Astrocyte of the cerebellum (primary cell): ENCODE results near the gene EEF1E1.
A peak's percentile ranks its signal among the peaks of the same experiment; 100 is the strongest.

Experiments
- DNase-seq: peaks from one replicate; pipeline ENCODE4 v3.0.0-alpha.2; 2011; ENCODE audit warnings: low read depth
- H3K4me3 ChIP-seq: 2 replicates; pipeline ENCODE4 v1.5.1; 2011; ENCODE audit warnings: mild to moderate bottlenecking, low read depth, low read length, moderate library complexity
- in situ Hi-C: cut with HindIII; loops from 2 replicates; pipeline ENCODE4 v1.10.0; 2017; ENCODE audit warnings: low sequenced_read_pairs
- TF ChIP-seq, protein P1 (sequence below): IDR thresholded peaks from 2 replicates; pipeline ENCODE4 v1.5.1; 2012; ENCODE audit warnings: low read length, low read depth, moderate library complexity, mild to moderate bottlenecking; ENCODE audit errors: missing control alignments

EEF1E1 gene

DNA sequence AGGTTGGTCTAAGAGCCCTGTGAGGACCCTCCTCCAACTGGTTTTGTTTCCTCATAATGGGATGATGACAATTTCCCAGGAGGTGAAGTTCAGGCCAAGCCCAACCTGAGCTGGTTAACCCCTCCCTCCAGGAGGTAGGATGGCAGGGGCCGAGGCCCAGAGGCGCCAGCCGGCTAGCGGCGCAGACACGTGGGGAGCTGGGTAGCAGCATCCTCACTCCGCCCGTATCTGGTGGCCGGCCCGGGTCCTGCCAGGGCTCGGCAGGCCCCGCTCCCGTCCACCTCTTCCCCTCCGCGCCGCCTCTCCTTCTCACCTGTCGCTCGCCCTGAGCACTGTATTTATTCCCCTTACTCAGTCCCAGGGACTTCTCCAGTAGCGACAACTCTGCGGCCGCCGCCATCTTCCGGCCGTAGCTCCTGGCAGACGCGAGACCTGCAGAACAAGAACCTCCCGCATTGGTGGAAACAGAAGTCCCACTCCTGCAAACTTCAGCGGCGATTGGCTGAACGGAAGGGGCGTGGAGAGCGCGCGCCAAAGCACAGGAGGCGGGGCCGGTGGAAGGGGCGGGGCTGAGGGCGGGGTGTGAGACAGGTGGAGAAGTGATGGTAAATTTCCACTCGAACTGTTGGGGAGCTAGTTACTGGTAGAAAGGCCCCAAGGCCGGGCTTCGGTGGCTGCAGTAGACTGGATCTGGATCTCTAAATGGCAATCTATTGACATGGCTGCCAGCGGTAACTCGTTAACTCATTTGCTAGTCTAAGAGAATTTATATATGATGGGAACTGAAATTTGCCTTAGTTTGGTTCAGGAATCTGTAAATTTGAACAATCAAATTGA lies at the start of gene EEF1E1:
TSS of gene EEF1E1 (minus strand) at position 427 of the 837 bp plus-strand sequence. CDS start at position 400, 27 bp downstream.
- peak within 1 kb of the TSS; percentile 94 for H3K4me3 ChIP-seq
- in situ Hi-C loops: no loop called here
- TF ChIP-seq, protein P1, sequence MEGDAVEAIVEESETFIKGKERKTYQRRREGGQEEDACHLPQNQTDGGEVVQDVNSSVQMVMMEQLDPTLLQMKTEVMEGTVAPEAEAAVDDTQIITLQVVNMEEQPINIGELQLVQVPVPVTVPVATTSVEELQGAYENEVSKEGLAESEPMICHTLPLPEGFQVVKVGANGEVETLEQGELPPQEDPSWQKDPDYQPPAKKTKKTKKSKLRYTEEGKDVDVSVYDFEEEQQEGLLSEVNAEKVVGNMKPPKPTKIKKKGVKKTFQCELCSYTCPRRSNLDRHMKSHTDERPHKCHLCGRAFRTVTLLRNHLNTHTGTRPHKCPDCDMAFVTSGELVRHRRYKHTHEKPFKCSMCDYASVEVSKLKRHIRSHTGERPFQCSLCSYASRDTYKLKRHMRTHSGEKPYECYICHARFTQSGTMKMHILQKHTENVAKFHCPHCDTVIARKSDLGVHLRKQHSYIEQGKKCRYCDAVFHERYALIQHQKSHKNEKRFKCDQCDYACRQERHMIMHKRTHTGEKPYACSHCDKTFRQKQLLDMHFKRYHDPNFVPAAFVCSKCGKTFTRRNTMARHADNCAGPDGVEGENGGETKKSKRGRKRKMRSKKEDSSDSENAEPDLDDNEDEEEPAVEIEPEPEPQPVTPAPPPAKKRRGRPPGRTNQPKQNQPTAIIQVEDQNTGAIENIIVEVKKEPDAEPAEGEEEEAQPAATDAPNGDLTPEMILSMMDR: no peak
- DNase-seq: peak; percentile 86

DNA sequence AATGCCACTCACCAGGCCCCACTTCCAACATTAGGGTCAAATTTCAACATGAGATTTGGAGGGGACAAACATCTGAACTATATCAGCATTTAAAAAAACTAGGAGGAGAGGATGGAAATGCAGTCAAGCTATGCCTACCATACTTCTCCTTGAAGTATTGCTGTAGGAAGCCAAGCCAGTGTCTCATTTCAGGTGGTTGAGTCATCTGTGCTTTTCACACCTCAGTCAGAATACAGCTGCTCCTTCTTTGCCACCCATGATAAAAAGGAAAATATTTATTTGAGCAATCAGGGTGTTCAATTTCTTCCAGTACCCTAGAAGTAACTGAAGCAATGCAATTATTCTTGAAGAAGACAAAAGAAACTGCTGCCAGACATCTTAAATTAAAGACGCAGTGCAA lies 47.0 kb upstream of the EEF1E1 start:
- in situ Hi-C loops: no loop called here
- no peak for DNase-seq
- no peak overlapping the region for H3K4me3 ChIP-seq
- TF ChIP-seq, protein P1: no peak

DNA sequence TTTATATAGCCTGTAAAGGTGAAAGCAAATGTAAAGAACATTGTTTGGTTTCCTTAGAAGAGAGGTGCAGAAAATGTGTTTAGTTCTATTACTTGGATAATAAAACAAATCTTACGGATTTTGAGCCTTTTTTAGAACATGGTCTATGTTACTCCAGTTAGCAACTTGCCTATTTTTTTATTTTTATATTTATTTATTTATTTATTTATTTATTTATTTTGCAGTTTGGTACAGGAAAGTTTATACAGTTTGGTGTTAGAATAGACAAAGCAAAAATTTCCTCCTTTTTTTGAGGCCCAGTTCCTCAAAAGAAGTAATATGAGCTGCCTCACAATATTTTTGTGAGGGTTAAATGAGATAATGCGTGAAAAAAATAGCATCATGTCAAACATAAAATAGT lies 41.6 kb upstream of the EEF1E1 start:
- in situ Hi-C loops: no loop called here
- no peak overlapping the region for H3K4me3 ChIP-seq
- DNase-seq: no peak
- TF ChIP-seq, protein P1: no peak

DNA sequence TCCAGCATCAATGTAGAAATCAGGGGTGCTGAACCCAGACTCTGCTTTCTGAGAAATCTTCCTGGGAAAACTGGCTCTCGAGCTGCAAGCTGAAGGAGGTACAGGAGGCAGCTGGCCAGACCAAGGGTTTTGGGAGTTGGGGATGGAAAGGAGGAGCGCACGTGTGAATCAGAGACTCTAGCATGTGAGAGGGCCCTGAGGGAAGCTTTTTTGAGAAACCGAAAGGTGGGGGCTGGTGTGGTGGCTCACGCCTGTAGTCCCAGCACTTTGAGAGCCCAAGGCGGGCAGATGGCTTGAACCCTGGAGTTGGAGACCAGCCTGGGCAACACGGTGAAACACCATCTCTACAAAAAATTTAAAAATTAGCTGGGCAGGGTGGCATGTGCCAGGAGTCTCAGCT lies 37.1 kb upstream of the EEF1E1 start:
- in situ Hi-C loops: no loop called here
- TF ChIP-seq, protein P1: no peak
- DNase-seq: no peak
- no peak overlapping the region for H3K4me3 ChIP-seq

DNA sequence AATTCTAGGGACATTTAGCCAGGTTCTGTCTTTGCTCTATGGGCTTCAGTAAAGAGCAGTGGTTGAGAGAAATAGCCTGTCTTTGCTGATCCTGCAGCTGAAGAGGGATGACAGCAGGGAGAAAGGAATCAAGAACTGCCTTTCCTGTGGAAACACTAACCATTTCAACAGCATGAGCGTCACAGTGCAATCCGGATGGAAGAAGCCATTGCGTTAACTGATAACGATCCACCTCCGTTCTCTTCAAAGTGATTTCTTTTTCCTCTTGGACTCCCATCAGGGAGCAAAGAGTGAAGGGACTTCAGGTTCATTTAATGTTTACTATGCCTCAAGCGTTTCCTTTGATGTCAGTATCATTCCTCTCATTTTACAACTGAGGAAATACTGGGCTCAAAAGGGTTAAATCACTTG lies 35.2 kb upstream of the EEF1E1 start:
- H3K4me3 ChIP-seq: no peak overlapping the region
- TF ChIP-seq, protein P1: no peak
- no peak for DNase-seq
- in situ Hi-C loops: no loop called here

DNA sequence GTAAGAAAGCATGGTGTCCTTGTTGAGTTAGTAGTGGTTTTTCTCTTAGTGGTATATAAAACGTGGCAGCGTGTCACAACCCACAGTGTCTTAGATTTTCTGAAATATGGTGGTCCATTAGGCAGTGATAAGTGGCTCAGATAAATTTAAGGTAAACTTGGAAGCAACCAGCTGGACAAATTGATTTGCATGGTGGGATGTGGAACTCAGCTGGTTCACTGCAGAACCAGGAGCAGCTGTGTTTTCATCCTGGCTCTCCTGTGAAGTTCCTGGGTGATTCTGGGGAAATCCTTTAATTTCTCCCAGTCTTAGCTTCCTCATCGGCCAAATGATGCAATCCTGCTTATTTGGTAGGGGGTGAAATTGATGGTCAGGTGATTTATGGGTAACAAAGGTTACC lies 32.9 kb upstream of the EEF1E1 start:
- no peak overlapping the region for H3K4me3 ChIP-seq
- in situ Hi-C loops: no loop called here
- no peak for DNase-seq
- TF ChIP-seq, protein P1: no peak
